Inferior parietal cortex (tissue), 1 donor: ENCODE results near the gene SERPINB11.
"Not testable (repeated sequence)": the region's sequence is repeated elsewhere in the genome, so short reads cannot be mapped to it uniquely, and the experiment has no call there.

Experiments
- DNase-seq: peaks from one replicate; pipeline ENCODE4 v3.0.0-alpha.2; 2016; ENCODE audit errors: extremely low spot score

SERPINB11 gene

GRCh38 chr18:63702660-63703059 is at the start of gene SERPINB11:
SERPINB11 (plus strand) TSS chr18:63702960; CDS start chr18:63710194, 7,234 bp downstream.
- DNase-seq: no peak

GRCh38 chr18:63658920-63659319 is 43.8 kb upstream of the SERPINB11 start:
- not testable (repeated sequence) for DNase-seq

DNA sequence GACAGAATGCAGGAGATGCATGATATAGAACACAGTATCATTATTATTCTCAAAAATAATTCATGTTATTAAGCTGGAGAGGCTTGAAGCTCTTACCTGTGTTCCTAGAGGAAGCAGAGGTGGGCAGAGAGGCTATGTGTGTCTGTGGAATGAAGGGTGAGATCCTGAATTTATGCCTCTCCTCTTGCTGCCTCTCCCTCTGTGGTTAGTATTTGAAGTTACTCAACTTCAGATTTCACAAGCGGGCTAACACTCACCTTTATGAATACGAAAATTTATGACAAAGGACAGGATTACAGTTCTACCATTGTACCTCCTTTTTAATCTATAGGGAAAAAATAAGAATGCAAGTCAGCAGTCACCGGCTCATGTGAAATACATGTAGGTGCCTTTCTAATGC is 41.0 kb upstream of the SERPINB11 start, which contains the start of gene SERPINB3:
TSS of gene SERPINB3 (minus strand) at position 144 of the 400 bp plus-strand sequence. CDS start 677 bp downstream, outside the sequence.
- DNase-seq: not testable (repeated sequence)

DNA sequence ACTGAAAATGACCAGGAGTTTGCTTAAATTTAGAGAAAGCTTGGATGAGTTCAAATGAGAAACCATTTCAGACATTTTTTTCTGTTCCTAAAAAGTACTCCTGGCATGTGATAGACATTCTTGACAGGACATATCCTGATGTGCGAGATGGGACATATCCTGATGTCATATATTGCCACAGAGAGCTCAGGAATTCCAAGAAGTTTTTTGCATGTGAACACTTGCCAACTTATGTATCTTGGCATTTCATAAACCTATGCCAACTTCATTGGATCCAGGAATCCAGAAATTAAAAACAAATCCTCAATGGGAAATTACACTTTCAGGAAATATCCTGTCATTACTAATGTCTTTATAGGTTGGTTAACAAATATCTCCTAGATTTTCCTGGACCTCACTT is 38.2 kb upstream of the SERPINB11 start:
- DNase-seq: no peak

DNA sequence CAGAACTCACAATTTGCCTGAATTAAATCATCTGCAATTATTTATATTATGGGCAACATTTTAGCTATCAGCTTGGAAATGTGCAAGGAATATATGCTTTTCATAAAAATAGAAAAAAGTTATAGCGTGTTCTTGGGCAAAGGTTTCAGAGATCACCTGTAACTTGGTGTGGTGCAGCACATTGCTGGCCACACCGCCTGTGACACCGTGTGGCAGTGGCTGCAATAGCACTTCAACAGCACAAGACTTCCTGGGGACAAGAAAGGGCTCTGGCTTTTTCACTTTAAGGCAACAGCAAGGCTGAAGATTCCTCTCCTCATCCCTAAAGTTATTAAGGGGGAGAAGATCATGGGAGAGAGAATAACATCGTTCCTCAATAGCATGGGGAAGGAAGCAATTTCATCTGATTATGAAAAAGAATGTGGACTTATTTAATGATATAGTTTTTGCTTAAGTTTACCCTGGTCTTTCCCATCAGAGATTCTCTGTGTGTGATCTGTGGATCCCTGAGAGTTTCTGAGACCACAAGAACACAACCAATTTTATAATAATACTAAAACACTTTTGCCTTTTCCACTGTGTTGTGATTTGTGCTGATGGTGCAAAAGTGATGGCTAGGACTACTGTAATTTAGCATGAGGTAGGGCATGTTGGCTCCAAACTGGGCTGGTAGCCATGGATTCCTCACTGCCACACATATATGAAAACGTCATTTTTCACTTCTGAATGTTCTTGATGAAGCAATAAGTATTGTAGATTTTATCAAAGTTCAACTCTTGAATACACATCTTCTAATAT is 26.0 kb upstream of the SERPINB11 start:
- no peak for DNase-seq

- DNase-seq: no peak
These were observed 25.1 kb upstream of the SERPINB11 start for GRCh38 chr18:63677500-63678225.

DNA sequence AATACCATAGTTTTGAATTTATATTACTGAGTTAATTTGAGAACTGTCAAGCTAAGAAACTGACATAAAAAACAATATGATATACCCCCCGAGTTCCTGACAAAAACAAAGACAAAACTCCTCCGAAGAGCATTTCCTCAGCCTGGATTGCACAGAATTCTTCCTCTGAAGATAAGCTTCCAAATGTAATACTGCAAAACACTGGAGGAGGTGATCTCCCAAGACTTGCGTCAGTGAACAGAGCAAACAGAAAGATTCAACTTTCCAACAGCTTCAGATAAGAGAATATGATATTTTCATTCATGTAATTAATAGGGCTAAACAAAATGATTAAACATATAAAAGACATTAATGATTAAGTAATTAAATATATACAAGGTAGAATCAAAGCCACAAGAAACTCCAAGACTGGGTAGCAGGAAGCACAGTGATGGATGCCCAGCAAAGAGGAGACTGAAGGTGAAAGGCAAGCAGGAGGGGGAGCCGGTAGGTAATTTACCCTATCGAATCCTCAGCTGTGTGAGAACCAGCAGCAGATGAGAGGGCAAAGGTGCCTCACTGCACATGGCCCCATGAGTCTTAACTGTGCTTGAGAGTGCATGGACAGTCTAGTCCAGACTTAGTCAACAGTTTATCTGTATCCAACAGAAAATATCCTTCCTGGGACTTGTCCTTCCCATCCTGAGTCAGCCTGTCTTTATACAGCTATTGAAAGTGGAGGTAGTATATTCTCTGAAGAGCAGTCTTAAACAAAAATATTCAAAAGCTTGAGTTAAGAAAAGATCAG is 22.7 kb upstream of the SERPINB11 start:
- no peak for DNase-seq

DNA sequence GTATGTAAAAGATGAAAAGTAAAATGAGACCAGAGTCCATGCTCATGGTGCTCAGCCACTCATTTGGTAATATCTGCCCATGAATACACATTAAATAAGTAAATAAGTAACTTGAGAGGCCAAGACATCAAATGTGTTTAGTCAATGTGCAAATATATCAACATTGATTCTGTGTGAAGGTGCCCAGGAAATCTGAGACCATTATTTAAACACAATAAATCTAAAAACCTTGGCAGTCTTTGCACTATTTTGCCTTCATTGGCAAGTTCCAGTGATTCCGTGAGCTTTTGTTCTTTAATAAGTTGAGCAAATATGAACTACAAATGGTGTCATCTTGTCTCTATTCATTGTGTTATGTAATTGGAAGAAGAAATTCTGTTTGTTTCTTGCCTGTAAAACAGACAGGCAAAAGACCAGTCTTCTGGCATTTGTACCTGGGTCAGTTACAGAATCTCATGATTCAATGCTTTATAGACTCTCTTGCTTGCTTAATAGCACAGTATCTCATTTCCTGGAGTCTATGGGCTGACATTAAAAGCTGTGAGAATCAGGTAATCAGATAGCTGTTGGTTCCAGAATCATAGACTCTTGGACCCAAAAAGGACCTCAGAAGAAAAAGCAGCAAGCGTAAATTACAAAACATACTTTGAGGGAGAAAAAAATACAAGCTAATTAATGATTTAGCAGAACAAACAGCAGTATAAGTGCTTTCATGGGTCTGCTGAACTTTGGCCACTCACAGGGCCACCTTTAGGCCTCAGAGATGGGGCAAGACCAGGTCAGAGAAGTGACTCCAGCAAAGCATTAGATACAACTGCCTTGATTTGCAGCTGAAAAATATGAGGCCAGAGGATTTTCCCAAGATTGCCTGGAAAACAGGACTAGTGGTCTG is 21.1 kb upstream of the SERPINB11 start:
- no peak for DNase-seq

GRCh38 chr18:63683152-63683551 is 19.6 kb upstream of the SERPINB11 start:
- DNase-seq: no peak

DNA sequence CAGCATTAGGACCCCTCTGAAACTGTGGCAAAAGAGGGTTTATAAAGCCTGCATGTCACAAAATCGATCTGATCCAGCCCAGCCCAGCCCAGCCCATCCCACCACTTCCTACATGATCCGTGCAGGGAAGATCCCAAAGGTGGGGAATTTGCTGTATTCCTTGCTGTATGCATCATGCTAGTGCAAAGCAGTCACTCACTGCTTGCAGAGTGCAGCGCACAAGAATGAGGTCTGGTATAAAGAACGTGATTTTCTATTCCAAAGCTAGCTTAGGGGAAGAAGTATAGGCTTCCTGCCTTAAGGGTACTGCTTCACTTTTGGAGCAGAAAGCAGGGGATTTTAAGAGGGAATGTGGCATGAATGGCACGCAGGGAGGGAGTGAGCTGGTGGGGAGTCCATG is 18.9 kb upstream of the SERPINB11 start:
- DNase-seq: no peak

DNA sequence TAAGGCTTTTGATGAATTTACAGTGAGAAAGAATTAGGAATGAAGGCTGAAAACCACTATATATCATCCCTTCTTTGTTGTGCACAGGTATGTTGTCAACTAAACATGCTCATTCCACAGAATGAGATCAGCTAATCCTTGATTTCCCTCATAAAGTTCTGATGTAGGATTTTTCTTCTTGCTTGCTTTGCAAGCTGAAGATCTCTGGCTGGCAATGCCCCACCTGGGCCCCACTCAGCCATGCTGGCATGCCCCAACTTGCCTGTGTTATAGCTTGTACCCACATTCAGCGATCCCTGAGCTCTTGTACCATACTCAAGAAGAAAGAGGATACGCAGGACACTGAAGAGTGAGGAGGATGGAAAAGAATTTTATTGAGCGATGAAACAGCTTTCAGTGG is 18.0 kb upstream of the SERPINB11 start:
- DNase-seq: no peak

DNA sequence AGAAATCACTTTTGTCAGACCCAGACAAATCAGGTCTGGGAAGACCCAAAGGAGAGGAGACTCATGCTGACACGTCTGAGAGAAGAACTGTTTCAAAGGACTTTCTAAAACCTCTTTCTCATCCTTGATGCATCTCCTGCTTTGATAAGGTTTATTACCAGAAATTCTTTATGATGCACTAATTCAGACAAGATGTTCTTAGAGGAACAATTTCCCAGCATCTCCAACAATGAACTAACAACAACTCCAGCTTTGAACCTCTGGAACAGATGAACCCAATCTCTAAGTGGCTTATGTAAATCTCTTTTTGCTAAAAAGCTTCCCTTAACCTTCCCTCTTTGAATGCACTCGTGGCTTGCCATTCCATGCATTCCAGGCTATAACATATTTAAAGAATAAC is 15.9 kb upstream of the SERPINB11 start:
- DNase-seq: no peak

DNA sequence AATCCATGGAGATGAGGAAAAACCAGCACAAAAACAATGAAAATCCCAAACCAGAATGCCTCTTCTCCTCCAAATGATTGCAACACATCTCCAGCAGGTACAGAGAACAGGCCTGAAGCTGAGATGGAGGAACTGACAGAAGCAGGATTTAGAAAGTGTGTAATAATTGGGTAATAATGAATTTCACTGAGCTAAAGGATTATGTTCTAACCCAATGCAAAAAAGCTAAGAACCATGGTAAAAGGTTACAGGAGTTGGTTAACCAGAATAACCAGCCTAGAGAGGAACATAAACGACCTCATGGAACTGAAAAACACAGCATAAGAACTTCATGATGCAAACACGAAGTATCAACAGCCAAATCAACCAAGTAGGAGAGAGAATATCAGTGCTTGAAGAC is 13.7 kb upstream of the SERPINB11 start:
- no peak for DNase-seq

GRCh38 chr18:63697097-63697660 is 5.6 kb upstream of the SERPINB11 start:
- DNase-seq: no peak

DNA sequence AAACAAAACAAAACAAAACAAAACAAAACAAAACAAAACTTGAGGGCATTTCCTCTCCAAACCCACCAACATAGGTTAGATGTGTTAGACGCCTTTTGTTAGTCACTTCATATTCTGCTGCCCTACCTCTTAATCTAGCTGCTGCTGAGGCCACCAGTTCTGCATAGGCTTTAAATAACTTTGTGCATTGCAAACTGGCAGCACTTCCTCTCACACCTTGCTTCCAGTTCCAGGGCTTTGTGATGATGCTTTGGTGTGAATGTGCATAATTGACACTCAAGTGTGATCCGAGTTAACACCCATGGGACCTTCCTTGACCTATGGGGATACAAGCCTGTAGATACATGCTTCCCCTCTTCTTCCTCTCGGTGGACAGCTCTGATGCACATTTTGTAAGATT is 2.3 kb upstream of the SERPINB11 start:
- DNase-seq: no peak

DNA sequence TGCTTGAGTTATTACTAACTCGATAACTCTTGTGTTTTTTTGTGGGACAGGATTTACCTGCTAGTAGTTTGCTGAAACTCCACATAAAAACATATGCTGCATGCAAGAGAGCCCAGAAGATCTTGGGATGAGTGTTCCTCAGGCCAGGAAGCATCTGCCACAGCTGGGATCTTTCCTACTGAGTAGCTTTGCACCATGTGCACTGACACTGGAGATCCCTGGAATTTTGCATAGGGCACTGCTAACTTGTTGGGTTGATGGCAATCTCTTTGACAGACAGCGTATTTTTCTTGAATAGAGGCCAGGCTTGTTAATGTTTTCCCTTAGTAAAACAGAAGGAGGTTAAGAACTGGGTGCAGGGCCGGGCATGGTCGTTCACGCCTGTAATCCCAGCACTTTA is 808 bp upstream of the SERPINB11 start:
- no peak for DNase-seq

GRCh38 chr18:63705401-63705800 is 2.6 kb downstream of the SERPINB11 start:
- DNase-seq: no peak

GRCh38 chr18:63707816-63708215 is 5.1 kb downstream of the SERPINB11 start:
- no peak for DNase-seq

DNA sequence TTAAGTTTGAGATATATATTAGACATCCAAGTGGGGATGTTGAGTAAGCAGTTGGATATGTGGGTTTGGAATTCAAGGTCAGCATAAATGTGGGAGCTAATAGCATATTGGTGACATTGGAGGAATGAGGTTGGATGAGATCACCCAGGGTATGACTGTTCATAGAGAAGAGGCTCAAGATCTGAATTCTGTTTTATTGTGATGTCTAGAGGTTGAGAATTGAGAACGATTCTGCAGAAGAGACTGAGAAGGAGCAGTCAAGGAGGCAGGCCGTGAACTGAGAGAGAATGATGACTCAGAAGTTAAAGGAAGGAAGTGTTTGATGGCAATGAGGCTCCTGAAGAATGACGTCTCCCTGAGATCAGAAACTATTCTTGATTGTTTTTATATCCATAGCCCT is 5.9 kb downstream of the SERPINB11 start:
- DNase-seq: no peak

DNA sequence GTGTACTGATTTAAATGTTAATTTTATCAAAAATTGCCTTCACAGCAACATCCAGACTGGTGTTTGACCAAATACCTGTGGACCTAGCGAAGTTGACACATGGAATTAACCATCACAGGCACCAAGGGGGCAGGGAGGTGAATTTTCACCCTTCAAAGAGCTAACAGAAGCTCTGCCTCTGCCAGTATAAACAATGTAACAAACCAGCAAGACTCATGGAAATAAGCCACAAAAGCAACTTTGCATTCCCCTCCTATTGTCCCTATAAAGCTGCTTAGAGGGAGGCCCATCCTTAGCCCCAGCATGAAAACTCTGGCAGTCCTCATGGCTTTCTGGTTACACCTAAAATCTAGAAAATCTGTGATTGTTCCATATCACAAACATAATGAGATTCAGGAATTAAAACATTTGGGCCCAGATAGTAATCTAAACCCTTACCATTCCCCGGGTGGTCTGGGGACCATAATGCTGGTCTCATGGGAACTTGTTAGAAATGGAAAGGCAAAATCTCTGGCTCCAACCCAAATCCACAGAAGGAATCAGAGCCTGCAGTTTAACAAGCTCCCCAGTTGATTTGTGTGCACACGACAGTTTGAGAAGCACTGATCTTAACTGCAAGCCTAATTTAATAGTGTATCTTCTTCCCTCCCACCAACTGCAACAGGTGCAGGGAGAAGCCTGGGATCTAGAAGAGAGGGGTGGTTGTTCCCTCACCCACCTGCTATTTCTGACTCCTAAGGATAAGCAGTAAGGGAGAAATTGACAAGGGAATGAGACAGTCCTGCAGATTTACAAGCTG is 23.1 kb downstream of the SERPINB11 start:
- DNase-seq: no peak
